IPS-18a (cell line): ENCODE data around the gene SPIRE2.

Experiments used
- H3K27ac ChIP-seq: one replicate; pipeline ENCODE4 v1.5.1; 2013; ENCODE audit warnings: low read length
- H3K27me3 ChIP-seq: one replicate; pipeline ENCODE4 v1.6.1; 2013; ENCODE audit warnings: mild to moderate bottlenecking, low read length; ENCODE audit not compliant: control insufficient read depth, insufficient read depth
- H3K36me3 ChIP-seq: one replicate; pipeline ENCODE4 v1.6.1; 2013; ENCODE audit warnings: low read depth, low read length; ENCODE audit not compliant: control insufficient read depth
- H3K4me1 ChIP-seq: one replicate; pipeline ENCODE4 v1.6.1; 2013; ENCODE audit warnings: low read depth, low read length; ENCODE audit not compliant: control insufficient read depth
- H3K4me3 ChIP-seq: one replicate; pipeline ENCODE4 v1.5.1; 2013; ENCODE audit warnings: low read length
- H3K9ac ChIP-seq: one replicate; pipeline ENCODE4 v1.6.1; 2013; ENCODE audit warnings: mild to moderate bottlenecking, low read length, moderate library complexity
- H3K9me3 ChIP-seq: one replicate; pipeline ENCODE4 v1.6.1; 2013; ENCODE audit warnings: low read depth, low read length; ENCODE audit not compliant: control insufficient read depth

SPIRE2 gene

GRCh38 chr16:89844739-89845339 is 16.6 kb downstream of the SPIRE2 start:
- no peak overlapping the region for H3K9ac ChIP-seq
- no peaks in the 10 kb centered on the region for H3K4me1 ChIP-seq

DNA sequence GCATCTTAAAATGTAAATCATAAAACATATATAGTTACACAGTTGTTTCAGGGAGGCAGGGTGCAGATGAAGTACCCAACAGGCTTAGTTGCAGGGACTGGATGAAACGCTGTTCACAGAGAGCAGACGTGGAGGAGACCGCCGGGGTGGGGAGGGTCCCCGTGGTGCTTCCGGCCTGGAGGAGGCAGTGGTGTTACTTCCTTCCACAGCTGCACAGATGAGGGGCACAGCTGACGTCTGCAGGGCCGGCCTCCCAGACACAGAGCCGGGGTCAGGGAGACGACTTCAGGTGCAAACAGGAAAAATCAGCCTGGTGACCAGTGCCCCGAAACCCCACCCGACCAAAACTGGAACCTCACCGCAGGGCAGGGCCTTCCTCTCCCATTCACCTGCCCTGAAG is 17.1 kb downstream of the SPIRE2 start:
- no peaks in the 10 kb centered on the region for H3K27me3 ChIP-seq
- H3K36me3 ChIP-seq: no peaks in the 10 kb centered on the region
- no peak overlapping the region for H3K27ac ChIP-seq
- no peak overlapping the region for H3K9ac ChIP-seq
- no peaks in the 10 kb centered on the region for H3K4me1 ChIP-seq
- H3K9me3 ChIP-seq: no peaks in the 10 kb centered on the region
- no peak overlapping the region for H3K4me3 ChIP-seq

More at GRCh38 chr16:89844739-89845339, 16.6 kb downstream of the SPIRE2 start:
- H3K27me3 ChIP-seq: no peaks in the 10 kb centered on the region
- H3K36me3 ChIP-seq: no peaks in the 10 kb centered on the region
- no peaks in the 10 kb centered on the region for H3K9me3 ChIP-seq
- no peak overlapping the region for H3K4me3 ChIP-seq
- no peak overlapping the region for H3K27ac ChIP-seq

- H3K4me1 ChIP-seq: no peaks in the 10 kb centered on the region
- H3K36me3 ChIP-seq: no peaks in the 10 kb centered on the region
- no peak overlapping the region for H3K27ac ChIP-seq
- H3K27me3 ChIP-seq: no peaks in the 10 kb centered on the region
- no peak overlapping the region for H3K9ac ChIP-seq
- no peak overlapping the region for H3K4me3 ChIP-seq
- no peaks in the 10 kb centered on the region for H3K9me3 ChIP-seq
Measured at GRCh38 chr16:89847051-89847939, 19.0 kb downstream of the SPIRE2 start.

GRCh38 chr16:89847940-89848297 is 19.6 kb downstream of the SPIRE2 start:
- Histone ChIP-seq H3K27ac (no peak overlapping the region), H3K36me3 (no peaks in the 10 kb centered on the region), H3K4me3 (no peak overlapping the region), H3K9me3 (no peaks in the 10 kb centered on the region), H3K9ac (no peak overlapping the region), H3K4me1 (no peaks in the 10 kb centered on the region), H3K27me3 (no peaks in the 10 kb centered on the region)

GRCh38 chr16:89848974-89849373 is 20.7 kb downstream of the SPIRE2 start:
- no peaks in the 10 kb centered on the region for H3K27me3 ChIP-seq
- no peaks in the 10 kb centered on the region for H3K36me3 ChIP-seq
- no peak overlapping the region for H3K27ac ChIP-seq
- no peak overlapping the region for H3K9ac ChIP-seq
- H3K9me3 ChIP-seq: no peaks in the 10 kb centered on the region
- no peak overlapping the region for H3K4me3 ChIP-seq
- H3K4me1 ChIP-seq: no peaks in the 10 kb centered on the region

GRCh38 chr16:89853306-89853993 is 25.2 kb downstream of the SPIRE2 start:
- no peaks in the 10 kb centered on the region for H3K27me3 ChIP-seq
- no peaks in the 10 kb centered on the region for H3K9me3 ChIP-seq
- H3K4me3 ChIP-seq: no peak overlapping the region
- H3K36me3 ChIP-seq: no peaks in the 10 kb centered on the region
- no peak overlapping the region for H3K27ac ChIP-seq
- H3K4me1 ChIP-seq: no peaks in the 10 kb centered on the region
- H3K9ac ChIP-seq: no peak overlapping the region

- H3K9me3 ChIP-seq: no peaks in the 10 kb centered on the region
- H3K9ac ChIP-seq: no peak overlapping the region
- H3K4me1 ChIP-seq: no peaks in the 10 kb centered on the region
- no peaks in the 10 kb centered on the region for H3K36me3 ChIP-seq
- H3K27me3 ChIP-seq: no peaks in the 10 kb centered on the region
- no peak overlapping the region for H3K27ac ChIP-seq
- no peak overlapping the region for H3K4me3 ChIP-seq
Measured at GRCh38 chr16:89855301-89855945, 27.1 kb downstream of the SPIRE2 start.

DNA sequence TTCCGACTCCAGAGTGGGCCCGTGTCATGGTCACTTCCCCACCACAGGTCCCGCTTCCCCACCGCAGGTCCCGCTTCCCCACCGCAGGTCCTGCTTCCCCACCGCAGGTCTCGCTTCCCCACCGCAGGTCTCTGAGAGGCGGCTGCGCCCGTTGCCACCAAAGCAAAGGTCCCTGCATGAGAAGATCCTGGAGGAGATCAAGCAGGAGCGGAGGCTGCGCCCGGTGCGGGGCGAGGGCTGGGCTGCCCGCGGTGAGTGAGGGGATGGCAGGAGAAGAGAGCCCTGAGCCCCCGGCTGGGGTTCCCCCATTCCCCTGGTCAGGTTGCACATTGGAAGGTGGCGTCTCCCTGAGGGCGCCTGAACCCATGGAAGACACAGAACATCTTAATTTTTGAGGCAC is 27.7 kb downstream of the SPIRE2 start:
- Histone ChIP-seq H3K27me3 (no peaks in the 10 kb centered on the region), H3K4me1 (no peaks in the 10 kb centered on the region), H3K9ac (no peak overlapping the region), H3K27ac (no peak overlapping the region), H3K4me3 (no peak overlapping the region), H3K9me3 (no peaks in the 10 kb centered on the region), H3K36me3 (no peaks in the 10 kb centered on the region)

DNA sequence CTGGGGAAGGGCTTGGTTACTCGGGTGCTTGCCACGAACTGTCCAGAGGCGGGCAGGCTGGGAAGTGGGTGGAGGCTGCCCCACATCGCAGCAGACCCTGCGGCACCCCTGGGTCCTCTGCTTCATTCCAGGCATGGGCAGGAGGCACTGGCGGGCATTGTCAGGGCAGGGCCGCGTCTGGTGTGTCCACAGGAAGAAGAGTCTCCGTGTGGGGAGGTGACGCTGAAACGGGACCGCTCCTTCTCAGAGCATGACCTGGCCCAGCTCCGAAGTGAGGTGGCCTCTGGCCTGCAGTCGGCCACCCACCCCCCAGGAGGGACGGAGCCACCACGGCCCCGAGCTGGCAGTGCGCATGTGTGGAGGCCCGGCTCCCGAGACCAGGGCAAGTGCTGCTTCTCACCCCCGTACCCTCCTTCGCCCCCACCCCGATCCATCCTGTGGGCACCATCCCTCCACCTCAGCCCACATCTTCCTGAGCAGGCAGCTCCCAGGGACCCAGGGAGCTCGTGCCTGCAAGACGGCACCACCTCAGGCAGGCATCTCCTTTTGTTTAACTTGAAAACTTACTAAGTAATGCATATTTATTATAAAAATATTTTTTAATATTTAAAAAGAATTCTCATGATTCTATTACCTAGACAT is 30.8 kb downstream of the SPIRE2 start:
- no peaks in the 10 kb centered on the region for H3K4me1 ChIP-seq
- H3K27ac ChIP-seq: no peak overlapping the region
- no peak overlapping the region for H3K9ac ChIP-seq
- no peaks in the 10 kb centered on the region for H3K27me3 ChIP-seq
- H3K9me3 ChIP-seq: no peaks in the 10 kb centered on the region
- no peaks in the 10 kb centered on the region for H3K36me3 ChIP-seq
- no peak overlapping the region for H3K4me3 ChIP-seq

GRCh38 chr16:89859615-89860007 is 31.3 kb downstream of the SPIRE2 start:
- no peak overlapping the region for H3K4me3 ChIP-seq
- H3K27ac ChIP-seq: no peak overlapping the region
- no peak overlapping the region for H3K9ac ChIP-seq
- H3K4me1 ChIP-seq: no peaks in the 10 kb centered on the region
- peaks cover 4% of the 10 kb centered on the region for H3K36me3 ChIP-seq
- H3K27me3 ChIP-seq: no peaks in the 10 kb centered on the region
- no peaks in the 10 kb centered on the region for H3K9me3 ChIP-seq

DNA sequence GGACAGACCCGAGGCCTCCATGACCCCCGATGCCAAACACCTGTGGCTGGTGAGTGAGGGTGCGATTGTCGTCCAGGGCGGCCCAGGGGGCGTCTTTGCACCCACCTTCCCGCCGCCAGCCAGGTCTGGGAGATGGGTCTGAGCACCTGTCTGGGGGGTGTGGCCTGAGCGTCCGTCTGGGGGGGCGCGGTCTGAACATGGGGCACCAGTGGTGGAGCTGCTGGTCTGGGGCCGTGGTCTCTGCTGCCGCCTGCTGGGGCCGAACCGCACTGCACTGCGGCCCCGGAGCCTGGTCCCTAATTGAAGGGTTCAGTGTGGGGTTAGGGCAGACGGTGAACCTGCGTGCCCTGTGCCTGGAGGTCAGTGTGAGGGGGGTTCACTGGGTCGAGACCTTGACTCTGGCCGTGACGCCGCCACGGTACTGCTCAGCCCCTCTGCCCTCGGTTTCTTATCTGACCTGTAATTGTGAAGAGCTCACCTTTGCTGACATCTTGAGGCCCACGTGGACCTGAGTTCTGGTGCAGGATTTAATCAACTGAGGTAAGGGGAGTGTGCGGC is 32.6 kb downstream of the SPIRE2 start:
- Histone ChIP-seq H3K27me3 (no peaks in the 10 kb centered on the region), H3K4me1 (no peaks in the 10 kb centered on the region), H3K27ac (no peak overlapping the region), H3K9ac (no peak overlapping the region), H3K4me3 (no peak overlapping the region), H3K36me3 (peaks cover 5% of the 10 kb centered on the region), H3K9me3 (no peaks in the 10 kb centered on the region)
